SK-N-MC (cell line): ENCODE results near the gene CACNG4.
"Not testable (repeated sequence)": the region's sequence is repeated elsewhere in the genome, so short reads cannot be mapped to it uniquely, and the experiment has no call there.

Source experiments
- DNase-seq: peaks from one replicate; pipeline ENCODE4 v3.0.0-alpha.2; 2011; ENCODE audit warnings: low read depth, low spot score
- H3K27ac ChIP-seq: fragments of 200-600 bp; sonication (generic); 2 replicates; pipeline ENCODE4 v1.5.1; 2016; ENCODE audit warnings: mixed run types
- H3K36me3 ChIP-seq: fragments of 200-600 bp; sonication (generic); 2 replicates; pipeline ENCODE4 v1.6.1; 2017; ENCODE audit warnings: antibody characterized with exemption, low read length, mixed read lengths; ENCODE audit not compliant: insufficient read depth
- H3K4me3 ChIP-seq: fragments of 200-600 bp; sonication (generic); 2 replicates; pipeline ENCODE4 v1.5.1; 2016
- H3K9ac ChIP-seq: fragments of 200-600 bp; sonication (generic); 2 replicates; pipeline ENCODE4 v1.8.0; 2017; ENCODE audit warnings: mixed run types, mixed read lengths; ENCODE audit not compliant: insufficient read length
- H3K9me3 ChIP-seq: fragments of 200-600 bp; sonication (generic); 2 replicates; pipeline ENCODE4 v1.6.1; 2017; ENCODE audit warnings: low read depth, mild to moderate bottlenecking, antibody characterized with exemption, low read length, moderate library complexity, mixed read lengths
- EZH2 ChIP-seq: fragments of 200-600 bp; sonication (generic); IDR thresholded peaks from one replicate; pipeline ENCODE4 v1.6.1; 2017; ENCODE audit warnings: antibody characterized with exemption
- FOXP2 ChIP-seq: optimal IDR thresholded peaks from 2 replicates; pipeline ENCODE3; 2011; ENCODE audit warnings: mild to moderate bottlenecking, moderate library complexity; ENCODE audit not compliant: insufficient read depth; ENCODE audit errors: extremely low read length, control extremely low read depth
- POLR2AphosphoS5 ChIP-seq: IDR thresholded peaks from 2 replicates; pipeline ENCODE4 v1.6.1; 2012; ENCODE audit warnings: mild to moderate bottlenecking, low read depth, low read length, borderline replicate concordance

Gene CACNG4

GRCh38 chr17:66971264-66971663 is 6.8 kb downstream of the CACNG4 start:
- no peak for TF ChIP-seq POLR2AphosphoS5
- TF ChIP-seq EZH2: no peak
- TF ChIP-seq FOXP2: no peak
- no peak for DNase-seq
- H3K9me3 ChIP-seq: no peaks in the 10 kb centered on the region
- H3K36me3 ChIP-seq: no peaks in the 10 kb centered on the region
- no peak overlapping the region for H3K4me3 ChIP-seq
- no peak overlapping the region for H3K27ac ChIP-seq
- no peak overlapping the region for H3K9ac ChIP-seq

GRCh38 chr17:66971730-66972441 is 7.4 kb downstream of the CACNG4 start:
- Histone ChIP-seq H3K27ac (no peak overlapping the region), H3K9me3 (no peaks in the 10 kb centered on the region), H3K36me3 (no peaks in the 10 kb centered on the region), H3K9ac (no peak overlapping the region), H3K4me3 (no peak overlapping the region)
- TF ChIP-seq EZH2 (no peak), POLR2AphosphoS5 (no peak)
- no peak for DNase-seq

- H3K9ac ChIP-seq, H3K36me3 ChIP-seq, DNase-seq, H3K4me3 ChIP-seq, H3K9me3 ChIP-seq, H3K27ac ChIP-seq: not testable (repeated sequence)
These were observed 7.9 kb downstream of the CACNG4 start for GRCh38 chr17:66972442-66972830.

GRCh38 chr17:66975188-66975587 is 10.7 kb downstream of the CACNG4 start:
- Histone ChIP-seq H3K4me3 (no peak overlapping the region), H3K9ac (no peak overlapping the region), H3K9me3 (no peaks in the 10 kb centered on the region), H3K27ac (no peak overlapping the region), H3K36me3 (no peaks in the 10 kb centered on the region)
- no peak for DNase-seq
- TF ChIP-seq POLR2AphosphoS5: no peak
- TF ChIP-seq FOXP2: no peak
- no peak for TF ChIP-seq EZH2

GRCh38 chr17:66975614-66976378 is 11.3 kb downstream of the CACNG4 start:
- Histone ChIP-seq H3K9me3 (no peaks in the 10 kb centered on the region), H3K4me3 (no peak overlapping the region), H3K36me3 (no peaks in the 10 kb centered on the region), H3K27ac (no peak overlapping the region), H3K9ac (no peak overlapping the region)
- DNase-seq: no peak
- TF ChIP-seq POLR2AphosphoS5: no peak
- no peak for TF ChIP-seq EZH2
- no peak for TF ChIP-seq FOXP2

GRCh38 chr17:66976379-66976663 is 11.8 kb downstream of the CACNG4 start:
- DNase-seq: no peak
- Histone ChIP-seq H3K27ac (no peak overlapping the region), H3K36me3 (no peaks in the 10 kb centered on the region), H3K9ac (no peak overlapping the region), H3K4me3 (no peak overlapping the region), H3K9me3 (no peaks in the 10 kb centered on the region)
- no peak for TF ChIP-seq POLR2AphosphoS5
- TF ChIP-seq EZH2: no peak
- TF ChIP-seq FOXP2: no peak

- H3K27ac ChIP-seq: no peak overlapping the region
- no peak overlapping the region for H3K4me3 ChIP-seq
- DNase-seq: no peak
- TF ChIP-seq EZH2 (no peak), POLR2AphosphoS5 (no peak), FOXP2 (no peak)
- no peak overlapping the region for H3K9ac ChIP-seq
- H3K36me3 ChIP-seq: no peaks in the 10 kb centered on the region
- no peaks in the 10 kb centered on the region for H3K9me3 ChIP-seq
These were observed 12.3 kb downstream of the CACNG4 start for GRCh38 chr17:66976781-66977201.

- no peak for DNase-seq
- Histone ChIP-seq H3K9me3 (no peaks in the 10 kb centered on the region), H3K36me3 (no peaks in the 10 kb centered on the region), H3K27ac (no peak overlapping the region), H3K4me3 (no peak overlapping the region), H3K9ac (no peak overlapping the region)
- TF ChIP-seq FOXP2 (no peak), POLR2AphosphoS5 (no peak), EZH2 (no peak)
These were observed 14.1 kb downstream of the CACNG4 start for GRCh38 chr17:66978514-66979061.
